Endothelial cell of umbilical vein (primary cell): ENCODE results near the gene PRDX3. TPM values are rescaled to one million over a fixed set of nuclear protein-coding genes. Genes with fewer than 3 reads are reported as not detected.

Experiments used
- BruUV-seq: library from RNA; stranded (reverse); fragments of 400-500 nt; replicated peaks from 2 replicates; lab custom pipeline; 2021; lab: Mats Ljungman, UMichigan
- CTCF ChIA-PET: fragments of 300-600, 350-600 bp; sonication (Branson Sonifier 250); formaldehyde crosslinking; loops from one replicate; lab custom pipeline; 2021; ENCODE audit warnings: antibody characterized with exemption, inconsistent platforms; lab: Charles Lee
- POLR2A ChIA-PET: fragments of 300-600, 350-600 bp; sonication (Branson Sonifier 250); formaldehyde crosslinking; loops from one replicate; lab custom pipeline; 2021; ENCODE audit warnings: antibody characterized with exemption, inconsistent platforms; lab: Charles Lee
- DNase-seq: peaks from one replicate; pipeline ENCODE4 v3.0.0-alpha.2; 2011; ENCODE audit warnings: low read depth, low spot score
- FAIRE-seq: peaks from 2 replicates; lab custom pipeline; 2011; peaks lifted over from hg19 to GRCh38; lab: Jason Lieb, UNC
- H2AFZ ChIP-seq: 2 replicates; pipeline ENCODE4 v1.6.0; 2012; ENCODE audit warnings: low read depth, low read length, control low read depth, inconsistent platforms
- H3K27ac ChIP-seq: 2 replicates; pipeline ENCODE4 v1.5.1; 2011; ENCODE audit warnings: low read depth, mild to moderate bottlenecking, control low read depth, low read length, moderate library complexity; ENCODE audit not compliant: insufficient read depth
- H3K27me3 ChIP-seq, 2 experiments: 2 replicates each; pipeline versions ENCODE4 v1.6.0 to v1.6.1; 2011; ENCODE audit warnings: low read length in 2 of 2, mixed read lengths in 1 of 2; ENCODE audit not compliant: control insufficient read depth in 2 of 2, insufficient read depth in 2 of 2
- H3K36me3 ChIP-seq, 2 experiments: 2 replicates in 1 of 2; 3 replicates in 1 of 2; pipeline ENCODE4 v1.5.1; 2011; ENCODE audit warnings: low read length in 2 of 2, mild to moderate bottlenecking in 1 of 2, moderate library complexity in 1 of 2; ENCODE audit not compliant: control insufficient read depth in 2 of 2, insufficient read depth in 2 of 2; ENCODE audit errors: extremely low read depth in 1 of 2
- H3K4me1 ChIP-seq: 3 replicates; pipeline ENCODE4 v1.5.1; 2011; ENCODE audit warnings: mild to moderate bottlenecking, low read length; ENCODE audit not compliant: control insufficient read depth, insufficient read depth; ENCODE audit errors: extremely low read depth
- H3K4me2 ChIP-seq: 2 replicates; pipeline ENCODE4 v1.6.1; 2011; ENCODE audit warnings: low read length, control low read depth, mixed read lengths; ENCODE audit not compliant: insufficient read depth
- H3K4me3 ChIP-seq, 3 experiments: fragments of 200-600 bp in 1 of 3; sonication (generic), shearing (Covaris generic) in 1 of 3; replicated peaks in 1 of 3; 2 replicates each; pipeline ENCODE4 v1.5.1; 2011 to 2016; ENCODE audit warnings: control low read depth in 3 of 3, low read length in 3 of 3, mild to moderate bottlenecking in 2 of 3, inconsistent platforms in 1 of 3, low read depth in 1 of 3, moderate library complexity in 1 of 3; ENCODE audit not compliant: insufficient read depth in 1 of 3
- H3K79me2 ChIP-seq: 2 replicates; pipeline ENCODE4 v1.6.0; 2012; ENCODE audit warnings: low read length, inconsistent platforms; ENCODE audit not compliant: control insufficient read depth, insufficient read depth
- H3K9ac ChIP-seq: replicated peaks from 2 replicates; pipeline ENCODE3; 2011; ENCODE audit warnings: low read length, control low read depth; ENCODE audit not compliant: insufficient read depth; ENCODE audit errors: extremely low read depth
- H3K9me1 ChIP-seq: replicated peaks from 3 replicates; pipeline ENCODE4 v1.6.0; 2011; ENCODE audit warnings: mild to moderate bottlenecking, low read length; ENCODE audit not compliant: control insufficient read depth, insufficient read depth; ENCODE audit errors: extremely low read depth
- H3K9me3 ChIP-seq: replicated peaks from 2 replicates; pipeline ENCODE4 v1.5.1; 2012; ENCODE audit warnings: low read length, inconsistent platforms; ENCODE audit not compliant: control insufficient read depth, insufficient read depth
- H4K20me1 ChIP-seq: replicated peaks from 2 replicates; pipeline ENCODE3; 2011; ENCODE audit warnings: mild to moderate bottlenecking, low read length; ENCODE audit not compliant: control insufficient read depth, insufficient read depth; ENCODE audit errors: extremely low read depth
- EZH2 ChIP-seq: IDR thresholded peaks from 2 replicates; pipeline ENCODE4 v1.6.1; 2012; ENCODE audit warnings: borderline replicate concordance, low read depth, mild to moderate bottlenecking, moderate library complexity, low read length, inconsistent platforms; ENCODE audit not compliant: severe bottlenecking
- FOS ChIP-seq: IDR thresholded peaks from 2 replicates; pipeline ENCODE4 v1.6.1; 2011; ENCODE audit warnings: mild to moderate bottlenecking, low read length, moderate library complexity, borderline replicate concordance; ENCODE audit not compliant: insufficient read depth
- GATA2 ChIP-seq: IDR thresholded peaks from 2 replicates; pipeline ENCODE4 v1.7.0; 2011; ENCODE audit warnings: low read depth, mild to moderate bottlenecking, moderate library complexity, mixed read lengths, low read length; ENCODE audit not compliant: insufficient read length, insufficient read depth
- JUN ChIP-seq: IDR thresholded peaks from 2 replicates; pipeline ENCODE4 v1.6.1; 2011; ENCODE audit warnings: borderline replicate concordance, low read depth; ENCODE audit not compliant: insufficient read length, insufficient read depth
- MYC ChIP-seq: IDR thresholded peaks from one replicate; pipeline ENCODE4 v1.6.1; 2011; ENCODE audit warnings: mild to moderate bottlenecking, low read depth, low read length
- POLR2A ChIP-seq: IDR thresholded peaks from 2 replicates; pipeline ENCODE4 v1.6.1; 2012; ENCODE audit warnings: low read depth, mild to moderate bottlenecking, control low read depth, low read length
- POLR2AphosphoS5 ChIP-seq: IDR thresholded peaks from 2 replicates; pipeline ENCODE4 v1.6.1; 2012; ENCODE audit warnings: low read depth, mild to moderate bottlenecking, control low read depth, low read length, moderate library complexity; ENCODE audit not compliant: insufficient read depth
- dilution Hi-C: fragments of 300-500 bp; cut with MboI; formaldehyde crosslinking; loops from one replicate; pipeline ENCODE4 v1.15.0; 2019; ENCODE audit warnings: low sequenced_read_pairs; ENCODE audit not compliant: extremely low pct_ligation_motif_present
- intact Hi-C: fragments of 100-400 bp; cut with micrococcal nuclease; formaldehyde crosslinking; loops from one replicate; pipeline ENCODE4 v1.10.0; 2022
- polyA plus RNA-seq, 4 experiments: library from polyadenylated mRNA; depleted of rRNA in 3 of 4; stranded (reverse) in 3 of 4; unstranded in 1 of 4; fragments of >200 nt; gene quantifications; 2 replicates each; pipeline versions ENCODE4 v1.2.1 to v1.2.3, GENCODE V29; 2011 to 2012; ENCODE audit warnings: missing spikeins in 1 of 4
- total RNA-seq: library from RNA; stranded (reverse); gene quantifications from 2 replicates; pipeline ENCODE4 v1.2.3, GENCODE V29; 2021
- TF ChIP-seq, protein P1 (sequence below): IDR thresholded peaks from 2 replicates; pipeline ENCODE4 v1.6.1; 2011; ENCODE audit not compliant: insufficient read depth, insufficient read length
- TF ChIP-seq, protein P2 (sequence below), 2 donors: IDR thresholded peaks; 1 replicate in 1 of 2; 2 replicates in 1 of 2; pipeline ENCODE4 v1.5.1; 2011; ENCODE audit warnings: low read length in 2 of 2, mild to moderate bottlenecking in 2 of 2, moderate library complexity in 2 of 2, control low read depth in 1 of 2, inconsistent platforms in 1 of 2, low read depth in 1 of 2; ENCODE audit not compliant: insufficient read depth in 1 of 2; ENCODE audit errors: extremely low read depth in 1 of 2

PRDX3 gene
- total and polyA plus RNA-seq, 2 donors (not counting 3 experiments of a cell fraction or from before 2014, with no cell fraction given), result 123 to 124 TPM

DNA sequence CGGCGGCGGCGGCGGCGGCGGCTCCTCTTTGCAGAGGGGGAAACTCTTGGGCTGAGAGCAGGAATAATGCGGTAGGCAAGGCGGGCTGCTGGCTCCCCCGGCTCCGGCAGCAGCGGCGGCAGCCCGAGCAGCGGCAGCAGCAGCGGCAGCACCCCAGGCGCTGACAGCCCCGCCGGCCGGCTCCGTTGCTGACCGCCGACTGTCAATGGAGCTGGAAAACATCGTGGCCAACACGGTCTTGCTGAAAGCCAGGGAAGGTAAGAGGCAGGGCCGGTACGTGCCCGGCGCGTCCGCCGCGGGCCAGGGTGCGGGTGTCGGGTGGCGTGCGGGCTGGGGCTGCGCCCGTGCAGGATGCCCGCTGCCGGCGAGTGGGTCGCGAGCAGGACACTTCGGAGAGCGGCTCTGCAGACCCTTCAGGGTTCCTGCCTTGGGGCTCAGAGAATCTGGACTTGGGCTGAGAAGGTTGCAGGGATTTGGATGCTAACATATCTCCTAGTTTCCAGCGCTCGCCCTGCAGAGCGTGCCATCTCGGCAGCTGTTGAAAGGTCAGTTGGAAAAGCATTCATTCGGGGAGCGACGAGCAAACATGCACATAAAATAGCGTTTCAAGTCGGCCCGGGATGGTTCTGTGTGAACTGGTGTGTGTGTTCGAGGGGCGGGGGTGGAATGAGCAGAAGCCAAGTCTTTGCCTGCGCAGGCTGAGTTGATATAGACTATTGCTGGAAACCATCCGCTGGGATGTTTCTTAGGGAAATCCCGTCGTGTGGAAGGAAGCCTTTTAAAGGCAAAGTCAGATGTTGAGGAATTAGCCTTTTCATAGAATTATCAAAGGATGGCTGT is 29.3 kb upstream of the PRDX3 start:
- Histone ChIP-seq H3K4me1 (peaks cover 55% of the 10 kb centered on the region), H3K9me1 (no peaks in the 10 kb centered on the region), H3K27ac (peak overlapping the region; percentile 70), H4K20me1 (no peaks in the 10 kb centered on the region), H3K79me2 (peaks cover 24% of the 10 kb centered on the region), H2AFZ (peak overlapping the region; percentile 1), H3K4me3 (peak overlapping the region; percentile 68 to 90 (median 74)), H3K36me3 (no peaks in the 10 kb centered on the region), H3K9ac (peak overlapping the region; percentile 83), H3K9me3 (no peaks in the 10 kb centered on the region), H3K27me3 (no peaks in the 10 kb centered on the region), H3K4me2 (peak overlapping the region; percentile 94)
- no peak for TF ChIP-seq POLR2AphosphoS5
- TF ChIP-seq POLR2A, result peak; percentile 28
- FAIRE-seq (peak; percentile 56), DNase-seq (peak; percentile 68)
- CTCF ChIA-PET, result interaction anchor here (0.6 to 8.6 kb wide), 38 partner anchors 9 to 335 kb away, joined by 3 to 180 read pairs (median 12); partner anchors contain the start of gene RGS10
- intact Hi-C loops (loop anchor here (1.0 to 10.0 kb wide), 3 partner anchors 39 to 447 kb away; partner anchors contain the start of gene BAG3), dilution Hi-C loops (no loop called here)
- BruUV-seq, result no TSS peak
- POLR2A ChIA-PET, result interaction anchor here (0.6 to 1.6 kb wide), 6 partner anchors 25 to 238 kb away, joined by 3 to 5 read pairs (median 4); no protein-coding TSS in a partner anchor

DNA sequence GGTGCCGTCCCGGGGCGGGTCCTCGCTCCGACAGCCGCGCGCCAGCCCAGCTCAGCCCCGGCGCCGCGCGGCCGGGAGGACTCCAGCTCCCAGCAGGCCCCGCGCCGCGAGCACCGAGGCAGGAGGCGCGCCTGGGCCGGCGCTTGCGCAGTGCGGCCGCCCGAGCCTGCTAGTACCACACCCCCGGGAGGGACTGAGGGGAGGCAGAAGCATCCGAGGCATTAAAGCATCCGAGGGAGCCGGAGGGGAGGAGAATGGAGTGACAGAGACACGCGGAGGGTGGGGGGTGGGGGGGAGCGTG is 28.7 kb upstream of the PRDX3 start, which contains the start of gene GRK5:
Gene GRK5 (plus strand): TSS at position 206 of the 301 bp plus-strand sequence. CDS start 347 bp downstream, outside the sequence.
- Histone ChIP-seq H2AFZ (peak within 1 kb of the TSS; percentile 84), H3K27ac (peak within 1 kb of the TSS; percentile 92), H3K9me1 (no peaks in the 10 kb centered on the region), H3K4me2 (peak within 1 kb of the TSS; percentile 94), H3K79me2 (peaks cover 22% of the 10 kb centered on the region), H3K9me3 (no peaks in the 10 kb centered on the region), H3K9ac (peak within 1 kb of the TSS; percentile 83), H3K4me1 (peaks cover 61% of the 10 kb centered on the region), H4K20me1 (no peaks in the 10 kb centered on the region), H3K4me3 (peak within 1 kb of the TSS; percentile 68 to 90 (median 74)), H3K27me3 (no peaks in the 10 kb centered on the region), H3K36me3 (no peaks in the 10 kb centered on the region)
- POLR2A ChIA-PET, result interaction anchor here (0.6 to 1.6 kb wide), 6 partner anchors 9 to 238 kb away, joined by 3 to 5 read pairs (median 3); no protein-coding TSS in a partner anchor
- dilution Hi-C loops, result no loop called here
- FAIRE-seq, result no peak
- intact Hi-C loops, result loop anchor here (1.0 to 10.0 kb wide), 2 partner anchors 40 to 447 kb away; partner anchors contain the start of gene BAG3
- CTCF ChIA-PET, result interaction anchor here (0.6 to 8.6 kb wide), 44 partner anchors 9 to 399 kb away, joined by 3 to 180 read pairs (median 7); partner anchors contain the start of gene RGS10
- no peak for TF ChIP-seq GATA2
- TF ChIP-seq MYC, result no peak
- TF ChIP-seq FOS, result no peak
- TF ChIP-seq EZH2, result no peak
- no peak for TF ChIP-seq POLR2A
- no peak for TF ChIP-seq POLR2AphosphoS5
- TF ChIP-seq, protein P1, sequence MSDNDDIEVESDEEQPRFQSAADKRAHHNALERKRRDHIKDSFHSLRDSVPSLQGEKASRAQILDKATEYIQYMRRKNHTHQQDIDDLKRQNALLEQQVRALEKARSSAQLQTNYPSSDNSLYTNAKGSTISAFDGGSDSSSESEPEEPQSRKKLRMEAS, result no peak
- no peak for TF ChIP-seq JUN
- TF ChIP-seq, protein P2, sequence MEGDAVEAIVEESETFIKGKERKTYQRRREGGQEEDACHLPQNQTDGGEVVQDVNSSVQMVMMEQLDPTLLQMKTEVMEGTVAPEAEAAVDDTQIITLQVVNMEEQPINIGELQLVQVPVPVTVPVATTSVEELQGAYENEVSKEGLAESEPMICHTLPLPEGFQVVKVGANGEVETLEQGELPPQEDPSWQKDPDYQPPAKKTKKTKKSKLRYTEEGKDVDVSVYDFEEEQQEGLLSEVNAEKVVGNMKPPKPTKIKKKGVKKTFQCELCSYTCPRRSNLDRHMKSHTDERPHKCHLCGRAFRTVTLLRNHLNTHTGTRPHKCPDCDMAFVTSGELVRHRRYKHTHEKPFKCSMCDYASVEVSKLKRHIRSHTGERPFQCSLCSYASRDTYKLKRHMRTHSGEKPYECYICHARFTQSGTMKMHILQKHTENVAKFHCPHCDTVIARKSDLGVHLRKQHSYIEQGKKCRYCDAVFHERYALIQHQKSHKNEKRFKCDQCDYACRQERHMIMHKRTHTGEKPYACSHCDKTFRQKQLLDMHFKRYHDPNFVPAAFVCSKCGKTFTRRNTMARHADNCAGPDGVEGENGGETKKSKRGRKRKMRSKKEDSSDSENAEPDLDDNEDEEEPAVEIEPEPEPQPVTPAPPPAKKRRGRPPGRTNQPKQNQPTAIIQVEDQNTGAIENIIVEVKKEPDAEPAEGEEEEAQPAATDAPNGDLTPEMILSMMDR (IDR thresholded peaks at IDR 0.05; ENCODE audit: extremely low read depth in 1 of 2, insufficient read depth in 1 of 2, low read depth in 1 of 2, low read length in 2 of 2), result no peak
- DNase-seq, result peak; percentile 95
- no TSS peak for BruUV-seq
